ENCODE measurements around the gene SPDYE4.

SPDYE4 gene

GRCh38 chr17:8741366-8741765 lies 17.0 kb downstream of the SPDYE4 start:
- no peak for DNase-seq (ENCODE audit: low spot score)

DNA sequence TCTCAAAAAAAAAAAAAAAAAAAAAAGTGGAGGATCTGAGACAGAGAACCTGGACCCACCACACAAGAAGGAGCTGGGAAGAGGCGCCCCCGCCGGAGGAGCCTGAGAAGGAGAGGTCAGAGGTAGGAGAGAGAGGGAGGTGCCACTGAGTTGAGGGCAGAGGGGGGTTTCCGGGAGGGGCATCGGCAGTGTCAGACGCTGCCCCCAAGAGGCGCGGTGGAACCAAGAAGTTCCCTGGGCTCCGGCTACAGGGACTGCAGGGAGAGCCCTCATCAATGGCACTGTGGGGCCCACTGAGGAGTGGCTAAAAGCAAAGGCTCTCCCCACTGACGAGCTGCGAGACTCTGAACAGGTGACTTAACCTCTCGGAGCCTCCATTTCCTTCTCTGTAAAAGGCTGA lies 17.9 kb downstream of the SPDYE4 start:
- DNase-seq (ENCODE audit: low spot score) = no peak

GRCh38 chr17:8739097-8739496 lies 19.2 kb downstream of the SPDYE4 start:
- no peak for DNase-seq (ENCODE audit: low spot score)

- DNase-seq (ENCODE audit: low spot score) = no peak
Observed at GRCh38 chr17:8736796-8737195, 21.6 kb downstream of the SPDYE4 start.

- no peak for DNase-seq (ENCODE audit: low spot score)
Observed at GRCh38 chr17:8736362-8736761, 22.0 kb downstream of the SPDYE4 start.

- DNase-seq (ENCODE audit: low spot score) = no peak
Observed at GRCh38 chr17:8735336-8735939, 22.9 kb downstream of the SPDYE4 start.

DNA sequence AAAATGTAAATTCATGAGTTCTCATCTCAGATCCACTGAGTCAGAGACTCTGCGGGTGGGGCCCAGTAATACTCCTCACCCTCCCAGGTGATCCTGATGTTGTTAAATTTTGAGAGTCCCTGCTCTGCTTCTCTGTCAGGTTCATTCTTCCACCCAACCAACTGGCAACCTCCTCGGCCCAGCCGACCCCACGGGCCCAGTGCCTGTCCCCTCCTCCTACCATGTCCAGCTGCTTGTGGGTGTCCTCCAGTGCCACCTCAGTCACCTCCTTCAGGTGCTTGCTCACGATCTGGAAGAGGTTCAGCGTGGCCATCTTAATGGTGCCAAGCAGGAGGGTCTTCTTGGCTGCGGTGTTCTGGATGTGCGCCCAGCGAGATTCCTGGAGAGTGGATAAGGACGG lies 23.5 kb downstream of the SPDYE4 start:
- DNase-seq (ENCODE audit: low spot score) = no peak

- no peak for DNase-seq (ENCODE audit: low spot score)
Observed at GRCh38 chr17:8732406-8733085, 25.8 kb downstream of the SPDYE4 start.

- no peak for DNase-seq (ENCODE audit: low spot score)
Observed at GRCh38 chr17:8729860-8730259, 28.5 kb downstream of the SPDYE4 start.

DNA sequence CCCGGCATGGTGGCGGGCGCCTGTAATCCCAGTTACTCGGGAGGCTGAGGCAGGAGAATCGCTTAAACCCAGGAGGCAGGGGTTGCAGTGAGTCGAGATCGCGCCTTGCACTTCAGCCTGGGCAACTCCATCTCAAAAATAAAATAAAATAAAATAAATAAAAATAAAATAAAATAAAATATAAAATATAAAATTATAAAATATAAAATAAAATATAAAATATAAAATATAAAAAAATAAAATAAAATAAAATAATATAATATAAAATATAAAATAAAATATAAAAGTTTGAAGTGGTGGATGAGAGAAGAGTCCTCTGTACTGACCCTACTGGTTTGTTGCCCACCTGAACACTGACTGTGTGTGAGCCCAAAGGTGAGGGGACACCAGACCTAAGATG lies 28.9 kb downstream of the SPDYE4 start:
- no peak for DNase-seq (ENCODE audit: low spot score)

GRCh38 chr17:8728971-8729370 lies 29.4 kb downstream of the SPDYE4 start:
- no peak for DNase-seq (ENCODE audit: low spot score)

- no peak for DNase-seq (ENCODE audit: low spot score)
Observed at GRCh38 chr17:8728251-8728938, 30.0 kb downstream of the SPDYE4 start.

GRCh38 chr17:8726941-8727555 lies 31.3 kb downstream of the SPDYE4 start:
- no peak for DNase-seq (ENCODE audit: low spot score)

GRCh38 chr17:8725881-8726876 lies 32.2 kb downstream of the SPDYE4 start:
- no peak for DNase-seq (ENCODE audit: low spot score)

DNA sequence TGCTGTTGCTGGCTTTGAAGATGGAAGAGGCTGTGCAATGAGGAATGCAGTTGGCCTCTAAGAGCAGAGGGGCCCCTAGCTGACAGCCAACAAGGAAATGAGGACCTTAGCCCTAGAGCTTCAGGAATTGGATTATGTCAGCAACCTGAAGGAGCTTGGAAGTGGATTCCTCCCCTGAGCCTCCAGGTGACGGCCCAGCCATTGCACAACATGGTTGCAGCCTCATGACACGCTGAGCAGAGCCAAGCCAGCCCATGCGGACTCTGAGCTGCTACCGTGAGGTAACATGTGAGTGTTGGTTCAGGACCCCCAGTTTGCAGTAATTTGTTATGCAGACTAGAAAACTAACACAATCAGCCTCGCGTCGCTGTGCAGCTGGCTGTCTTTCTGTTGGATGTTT lies 33.9 kb downstream of the SPDYE4 start:
- no peak for DNase-seq (ENCODE audit: low spot score)

DNA sequence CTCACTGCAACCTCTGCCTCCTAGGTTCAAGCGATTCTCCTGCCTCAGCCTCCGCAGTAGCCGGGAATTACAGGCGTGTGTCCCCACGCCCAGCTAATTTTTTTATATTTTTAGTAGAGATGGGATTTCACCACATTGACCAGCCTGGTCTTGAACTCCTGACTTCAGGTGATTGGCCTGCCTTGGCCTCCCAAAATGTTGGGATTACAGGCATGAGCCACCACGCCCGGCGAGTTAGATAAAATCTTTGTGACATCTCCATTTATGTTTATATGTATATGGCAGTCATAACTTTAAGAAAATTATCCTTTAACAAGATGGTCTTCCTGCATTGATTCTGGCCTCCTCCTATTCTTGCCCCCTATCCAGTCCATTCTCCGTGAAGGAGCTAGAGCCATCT lies 37.8 kb downstream of the SPDYE4 start:
- no peak for DNase-seq (ENCODE audit: low spot score)

DNA sequence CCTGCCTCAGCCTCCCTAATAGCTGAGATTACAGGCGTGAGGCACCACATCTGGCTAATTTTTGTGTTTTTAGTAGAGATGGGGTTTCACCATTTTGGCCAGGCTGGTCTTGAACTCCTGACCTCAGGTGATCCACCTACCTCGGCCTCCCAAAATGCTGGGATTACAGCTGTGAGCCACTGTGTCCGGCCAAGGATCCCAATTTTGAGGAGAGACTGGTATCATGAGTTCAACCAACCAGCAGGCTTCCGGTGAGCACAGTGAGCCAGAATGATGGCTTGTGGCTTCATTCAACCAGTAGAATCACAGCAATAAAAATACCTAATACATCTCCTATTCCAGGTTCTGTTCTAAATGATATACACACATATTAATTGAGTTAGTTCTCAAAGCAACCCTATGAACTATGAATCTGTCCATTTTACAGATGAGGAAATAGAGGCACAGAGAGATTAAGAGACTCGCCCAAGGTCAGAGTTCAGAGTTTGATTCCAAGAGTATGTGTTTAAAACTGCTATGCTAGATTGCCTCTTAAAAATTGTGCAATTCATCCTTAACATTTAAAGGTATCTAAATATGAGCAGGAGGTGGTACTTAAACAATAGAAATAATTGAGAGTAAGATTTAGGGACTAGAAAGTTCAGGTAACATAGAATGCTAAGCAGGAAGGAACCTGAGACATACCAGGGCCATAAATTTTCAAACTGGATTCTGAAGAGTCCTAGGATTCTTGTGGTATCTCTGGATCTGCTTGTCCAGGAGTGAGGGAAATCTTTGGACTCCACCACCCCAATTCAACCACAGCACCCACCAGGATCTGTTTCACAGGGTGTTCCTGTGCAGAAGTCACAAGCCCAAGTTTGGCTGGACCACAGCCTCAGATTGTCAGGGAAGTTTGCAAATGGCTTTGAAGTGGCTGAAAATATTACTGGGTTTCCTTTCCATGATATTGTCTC lies 38.8 kb downstream of the SPDYE4 start:
- DNase-seq (ENCODE audit: low spot score) = no peak

DNA sequence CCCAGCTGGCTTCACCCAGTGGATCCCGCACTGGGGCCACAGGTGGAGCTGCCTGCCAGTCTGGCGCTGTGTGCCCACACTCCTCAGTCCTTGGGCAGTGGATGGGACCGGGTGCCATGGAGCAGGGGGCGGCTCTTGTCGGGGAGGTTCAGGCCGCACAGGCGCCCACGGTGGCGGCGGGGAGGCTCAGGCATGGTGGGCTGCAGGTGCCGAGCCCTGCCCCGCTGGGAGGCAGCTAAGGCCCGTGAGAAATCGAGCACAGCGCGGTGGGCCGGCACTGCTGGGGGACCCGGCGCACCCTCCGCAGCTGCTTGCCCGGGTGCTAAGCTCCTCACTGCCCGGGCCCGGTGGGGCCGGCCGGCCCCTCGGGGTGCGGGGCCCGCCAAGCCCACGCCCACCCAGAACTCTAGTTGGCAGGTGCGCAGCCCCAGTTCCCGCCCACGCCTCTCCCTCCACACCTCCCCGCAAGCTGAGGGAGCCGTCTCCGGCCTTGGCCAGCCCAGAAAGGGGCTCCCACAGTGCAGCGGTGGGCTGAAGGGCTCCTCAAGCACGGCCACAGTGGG lies 40.3 kb downstream of the SPDYE4 start:
- DNase-seq (ENCODE audit: low spot score) = no peak

DNA sequence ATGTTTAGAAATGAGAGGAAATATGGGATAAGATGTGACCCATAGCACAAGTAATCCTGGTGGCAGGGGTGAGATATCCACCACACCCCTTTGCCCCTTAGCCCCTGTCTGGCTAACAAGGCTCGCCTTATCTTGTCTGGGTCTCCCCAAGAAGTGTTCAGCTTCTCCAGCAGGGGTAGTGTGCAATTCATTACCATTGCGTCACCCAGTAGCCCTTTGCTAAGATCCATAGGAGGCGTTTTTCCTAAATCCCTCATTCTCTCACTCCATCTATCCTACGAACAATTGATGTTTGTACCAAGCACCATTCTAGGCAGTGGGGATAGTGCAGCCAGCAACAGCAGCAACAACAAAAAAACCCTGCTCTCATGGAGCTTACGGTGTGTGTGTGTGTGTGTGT lies 44.5 kb downstream of the SPDYE4 start:
- DNase-seq (ENCODE audit: low spot score) = no peak

DNA sequence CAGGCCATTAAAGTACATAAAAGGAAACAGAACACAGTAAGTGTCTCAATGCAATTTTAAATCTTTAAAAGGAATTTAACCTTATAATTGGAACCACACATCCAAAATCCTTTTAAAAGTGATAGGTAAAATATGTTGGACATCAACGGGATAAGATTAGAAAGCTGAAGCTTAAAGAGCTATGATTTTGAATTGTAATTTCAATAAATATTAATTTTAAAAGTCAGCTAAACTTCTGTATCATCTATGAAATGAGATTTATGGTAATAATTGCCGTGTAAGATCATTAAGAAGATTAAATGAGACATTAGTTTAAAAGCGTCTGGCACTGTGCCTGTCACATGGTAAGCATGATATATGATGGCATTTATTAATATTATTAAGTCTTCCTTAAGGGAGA lies 45.0 kb downstream of the SPDYE4 start:
- DNase-seq (ENCODE audit: low spot score) = no peak
